OCI-LY1 (cell line): ENCODE data around the gene NF2.

Source experiments
- H2AFZ ChIP-seq: fragments of 200-600 bp; sonication (generic), shearing (Covaris generic); 2 replicates; pipeline ENCODE4 v1.6.0; 2014; ENCODE audit warnings: antibody characterized with exemption, mild to moderate bottlenecking, low read length
- H3F3A ChIP-seq: fragments of 200-600 bp; sonication (generic), shearing (Covaris generic); 2 replicates; pipeline ENCODE4 v1.6.0; 2014; ENCODE audit warnings: mild to moderate bottlenecking, antibody characterized with exemption, low read length, moderate library complexity; ENCODE audit not compliant: insufficient read depth
- H3K27ac ChIP-seq: fragments of 200-600 bp; sonication (generic); 2 replicates; pipeline ENCODE4 v1.5.1; 2014; ENCODE audit warnings: low read length, mixed run types, mild to moderate bottlenecking, low read depth; ENCODE audit not compliant: poor library complexity, severe bottlenecking
- H3K27me3 ChIP-seq: fragments of 200-600 bp; sonication (generic); 2 replicates; pipeline ENCODE4 v1.6.0; 2014; ENCODE audit warnings: antibody characterized with exemption, mild to moderate bottlenecking, low read length, moderate library complexity; ENCODE audit not compliant: insufficient read depth
- H3K36me3 ChIP-seq: fragments of 200-600 bp; sonication (generic); 2 replicates; pipeline ENCODE4 v1.6.1; 2014; ENCODE audit warnings: mild to moderate bottlenecking, antibody characterized with exemption, low read length, moderate library complexity, mixed read lengths; ENCODE audit not compliant: insufficient read depth
- H3K4me1 ChIP-seq: fragments of 200-600 bp; sonication (generic); 2 replicates; pipeline ENCODE4 v1.5.1; 2014; ENCODE audit warnings: mild to moderate bottlenecking, low read length, moderate library complexity; ENCODE audit not compliant: insufficient read depth, severe bottlenecking
- H3K4me2 ChIP-seq: fragments of 200-600 bp; sonication (generic), shearing (Covaris generic); 2 replicates; pipeline ENCODE4 v1.6.1; 2014; ENCODE audit warnings: low read length
- H3K4me3 ChIP-seq: fragments of 200-600 bp; sonication (generic); 2 replicates; pipeline ENCODE4 v1.5.1; 2014; ENCODE audit warnings: low read length, low read depth, mild to moderate bottlenecking, mixed read lengths; ENCODE audit not compliant: poor library complexity, severe bottlenecking
- H3K79me2 ChIP-seq: fragments of 200-600 bp; shearing (Covaris generic); 2 replicates; pipeline ENCODE4 v1.6.1; 2016; ENCODE audit warnings: mixed run types, low read length, mixed read lengths; ENCODE audit not compliant: insufficient read depth
- H3K9ac ChIP-seq: fragments of 200-600 bp; sonication (generic), shearing (Covaris generic); 2 replicates; pipeline ENCODE4 v1.6.1; 2014; ENCODE audit warnings: mild to moderate bottlenecking, low read length, mixed read lengths
- H3K9me2 ChIP-seq: fragments of 200-600 bp; sonication (generic), shearing (Covaris generic); 2 replicates; pipeline ENCODE4 v1.6.1; 2014; ENCODE audit warnings: low read depth, mild to moderate bottlenecking, low read length, mixed read lengths
- H3K9me3 ChIP-seq: fragments of 200-600 bp; shearing (Covaris generic); 2 replicates; pipeline ENCODE4 v1.6.1; 2014; ENCODE audit warnings: low read length, mixed read lengths
- H4K20me1 ChIP-seq: fragments of 200-600 bp; sonication (generic), shearing (Covaris generic); 2 replicates; pipeline ENCODE4 v1.6.0; 2016; ENCODE audit warnings: mild to moderate bottlenecking, low read length; ENCODE audit not compliant: insufficient read depth
- CTCF ChIP-seq: fragments of 200-600 bp; sonication (generic), shearing (Covaris generic); IDR thresholded peaks from 2 replicates; pipeline ENCODE4 v1.5.1; 2017; ENCODE audit warnings: mild to moderate bottlenecking, antibody characterized with exemption, low read length, moderate library complexity, mixed read lengths
- EZH2 ChIP-seq: fragments of 200-600 bp; sonication (generic), shearing (Covaris generic); IDR thresholded peaks from 2 replicates; pipeline ENCODE4 v1.8.0; 2017; ENCODE audit warnings: borderline replicate concordance, mixed run types, mild to moderate bottlenecking, antibody characterized with exemption, low read length, moderate library complexity, mixed read lengths

Gene NF2

GRCh38 chr22:29713156-29713727, 109.8 kb downstream of the NF2 start:
- H3K36me3 ChIP-seq: no peaks in the 10 kb centered on the region

GRCh38 chr22:29715240-29715639, 111.8 kb downstream of the NF2 start:
- Histone ChIP-seq H3K4me2 (no peak overlapping the region), H3K36me3 (no peaks in the 10 kb centered on the region), H3K27ac (no peak overlapping the region), H3K27me3 (peaks cover 12% of the 10 kb centered on the region; the same call in 1 of the 2 replicates), H3K4me1 (no peaks in the 10 kb centered on the region), H3K9me3 (no peaks in the 10 kb centered on the region), H3K4me3 (no peak overlapping the region), H4K20me1 (no peaks in the 10 kb centered on the region), H3K9me2 (no peaks in the 10 kb centered on the region), H3K9ac (no peak overlapping the region), H3F3A (no peaks in the 10 kb centered on the region), H3K79me2 (no peaks in the 10 kb centered on the region), H2AFZ (no peak overlapping the region)
- TF ChIP-seq EZH2 (no peak), CTCF (no peak)

More at GRCh38 chr22:29713156-29713727, 109.8 kb downstream of the NF2 start:
- no peaks in the 10 kb centered on the region for H3K9me2 ChIP-seq
- H3F3A ChIP-seq: no peaks in the 10 kb centered on the region
- H3K27me3 ChIP-seq: peaks cover 5% of the 10 kb centered on the region; the same call in 1 of the 2 replicates
- no peaks in the 10 kb centered on the region for H3K9me3 ChIP-seq
- no peak overlapping the region for H3K4me2 ChIP-seq
- H3K4me1 ChIP-seq: no peaks in the 10 kb centered on the region
- H4K20me1 ChIP-seq: no peaks in the 10 kb centered on the region
- H3K27ac ChIP-seq: no peak overlapping the region
- H3K9ac ChIP-seq: no peak overlapping the region
- TF ChIP-seq EZH2: no peak
- TF ChIP-seq CTCF: no peak
- H2AFZ ChIP-seq: no peak overlapping the region
- no peaks in the 10 kb centered on the region for H3K79me2 ChIP-seq
- no peak overlapping the region for H3K4me3 ChIP-seq

- TF ChIP-seq CTCF (no peak), EZH2 (no peak)
- no peaks in the 10 kb centered on the region for H4K20me1 ChIP-seq
- H3K9me3 ChIP-seq: no peaks in the 10 kb centered on the region
- no peak overlapping the region for H3K4me2 ChIP-seq
- H3K79me2 ChIP-seq: no peaks in the 10 kb centered on the region
- no peak overlapping the region for H3K9ac ChIP-seq
- H2AFZ ChIP-seq: no peak overlapping the region
- H3K36me3 ChIP-seq: no peaks in the 10 kb centered on the region
- H3K9me2 ChIP-seq: no peaks in the 10 kb centered on the region
- H3K4me1 ChIP-seq: no peaks in the 10 kb centered on the region
- no peak overlapping the region for H3K4me3 ChIP-seq
- no peaks in the 10 kb centered on the region for H3F3A ChIP-seq
- H3K27ac ChIP-seq: no peak overlapping the region
- peaks cover 12% of the 10 kb centered on the region; the same call in 1 of the 2 replicates for H3K27me3 ChIP-seq
Measured at GRCh38 chr22:29715705-29716104, 112.3 kb downstream of the NF2 start.
